8988T (cell line): Measurements from ENCODE around the gene RDH12.

Source experiments
- DNase-seq: peaks from one replicate; pipeline ENCODE4 v3.0.0; 2011

The RDH12 gene

DNA sequence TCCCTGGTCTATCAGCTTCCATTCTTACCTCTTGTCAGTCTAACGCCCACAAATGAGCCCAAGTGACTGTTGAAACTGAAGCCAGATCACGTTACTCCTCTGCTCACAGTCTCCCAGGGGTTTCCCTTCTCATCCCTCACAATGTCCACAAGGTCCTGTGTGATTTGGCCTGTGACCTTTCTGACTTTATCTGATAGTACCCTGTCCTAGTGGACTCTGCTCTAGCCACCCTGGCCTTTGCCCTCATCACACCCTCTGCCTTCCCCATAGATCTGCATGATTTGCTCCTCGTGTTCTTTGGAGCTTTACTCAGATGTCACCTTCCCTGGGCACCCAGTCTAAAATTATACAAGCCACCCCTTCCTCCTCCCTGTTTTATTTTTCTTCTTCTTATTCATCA lies 55.5 kb downstream of the RDH12 start:
- DNase-seq = no peak

DNA sequence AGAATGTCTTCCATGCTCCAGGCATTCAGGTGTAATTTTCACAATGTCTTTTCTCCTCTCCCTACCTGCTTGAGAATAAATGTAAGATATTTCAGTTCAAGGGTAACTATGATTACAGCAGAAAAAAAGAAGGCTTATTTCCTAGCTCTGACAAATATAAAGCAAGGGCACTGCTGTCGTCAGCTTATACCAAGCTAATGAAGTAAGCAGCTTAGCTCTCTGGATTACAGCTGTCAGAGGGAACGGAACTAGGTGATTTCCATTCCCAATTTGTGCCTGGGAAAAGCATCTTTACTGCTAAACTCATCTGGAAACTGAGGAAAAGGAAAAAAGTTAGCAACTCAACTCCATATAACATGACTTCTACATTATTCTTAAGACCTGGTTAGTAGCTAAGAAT lies 58.2 kb downstream of the RDH12 start:
- DNase-seq = no peak

DNA sequence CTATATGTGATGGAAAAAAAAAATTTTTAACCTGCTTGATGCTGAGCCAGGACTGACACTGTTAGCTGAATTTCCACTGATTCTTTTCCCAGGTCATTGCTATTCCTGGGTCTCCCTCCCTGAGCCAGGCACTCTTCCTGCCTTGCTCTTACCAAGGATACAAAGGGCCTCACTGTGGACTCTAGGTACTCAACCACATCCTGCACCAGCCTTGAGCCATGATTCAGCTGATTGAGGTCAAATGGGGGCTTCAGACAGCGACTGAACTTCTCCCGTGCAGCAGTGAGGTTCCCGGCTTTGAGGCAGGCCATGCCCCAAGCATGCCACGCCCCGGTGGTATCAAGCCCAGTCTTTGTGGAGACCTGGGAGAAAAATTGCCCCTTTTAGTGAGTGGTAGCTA lies 60.4 kb downstream of the RDH12 start:
- DNase-seq = no peak

DNA sequence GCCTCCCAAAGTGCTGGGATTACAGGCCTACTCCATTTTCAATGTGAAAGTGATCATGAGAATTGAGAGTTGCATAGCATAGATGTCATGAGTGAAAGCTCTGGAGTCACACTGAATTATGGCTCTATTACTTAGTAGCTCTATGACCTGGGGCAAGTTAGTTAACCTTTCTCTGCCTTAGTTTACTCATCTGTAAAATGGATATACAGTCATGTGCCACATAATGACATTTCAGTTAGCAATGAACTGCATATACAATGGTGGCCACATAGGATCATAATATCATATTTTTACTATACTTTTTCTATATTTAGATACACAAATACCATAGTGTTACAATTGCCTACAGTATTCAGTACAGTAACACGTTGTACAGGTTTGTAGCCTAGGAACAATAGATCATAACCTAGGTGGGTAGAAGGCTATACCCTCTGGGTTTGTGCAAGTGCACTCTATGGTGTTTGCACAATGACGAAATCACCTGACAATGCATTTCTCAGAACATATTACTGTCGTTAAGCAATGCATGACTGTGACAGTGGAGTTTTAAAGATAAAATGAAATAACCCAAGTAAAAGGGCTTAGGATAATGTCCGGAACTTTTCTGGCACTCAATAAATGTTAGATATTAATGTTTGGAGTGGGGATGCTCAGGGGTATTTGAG lies 61.6 kb downstream of the RDH12 start:
- no peak for DNase-seq

DNA sequence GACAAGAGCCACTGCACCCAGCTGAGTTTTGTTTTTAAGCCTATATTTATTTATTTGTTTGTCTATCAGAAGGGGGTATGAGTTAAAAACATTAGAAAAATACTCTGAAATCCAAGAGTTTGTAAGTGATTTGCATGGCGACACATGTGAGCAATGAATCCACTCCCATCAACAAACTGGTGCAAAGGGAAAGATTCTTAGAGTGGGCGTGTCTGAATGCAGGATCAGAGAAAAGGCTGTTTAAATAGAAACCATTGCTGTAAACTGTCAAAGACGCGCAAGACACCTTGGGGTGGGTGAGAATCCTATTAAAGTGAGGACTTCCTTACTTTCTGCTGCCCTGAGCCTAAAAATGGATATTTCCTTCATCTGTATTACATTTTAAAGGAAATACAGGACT lies 62.8 kb downstream of the RDH12 start:
- DNase-seq = no peak

DNA sequence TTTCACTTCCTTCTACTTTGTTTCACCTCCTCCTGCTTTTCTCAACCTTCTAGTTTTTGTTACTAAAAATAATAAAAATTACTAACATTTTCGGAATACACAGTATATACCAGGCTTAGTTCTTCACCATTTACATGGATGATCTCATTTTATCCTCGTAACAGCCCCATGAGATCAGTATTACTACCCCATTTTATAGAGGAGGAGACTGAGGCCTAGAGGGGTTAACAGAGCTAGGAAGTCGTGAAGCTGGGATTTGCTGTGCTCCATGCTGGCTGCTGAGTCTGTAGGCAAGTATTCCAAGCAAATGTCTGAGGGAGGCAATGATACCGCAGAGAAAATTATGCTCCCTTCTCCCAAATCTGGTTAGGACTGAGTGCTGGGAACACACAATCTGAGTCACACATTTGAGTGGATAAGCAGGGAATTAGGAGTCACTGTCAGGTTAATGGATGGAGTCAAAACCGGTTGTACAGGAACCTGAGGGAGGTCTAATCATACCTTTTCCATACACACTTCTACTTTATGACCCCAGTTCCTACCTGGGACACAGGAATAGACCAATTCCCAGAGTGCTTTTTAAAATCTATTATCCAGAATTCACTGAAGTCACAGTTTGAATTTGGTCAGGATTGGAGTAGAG lies 63.6 kb downstream of the RDH12 start:
- DNase-seq = no peak

DNA sequence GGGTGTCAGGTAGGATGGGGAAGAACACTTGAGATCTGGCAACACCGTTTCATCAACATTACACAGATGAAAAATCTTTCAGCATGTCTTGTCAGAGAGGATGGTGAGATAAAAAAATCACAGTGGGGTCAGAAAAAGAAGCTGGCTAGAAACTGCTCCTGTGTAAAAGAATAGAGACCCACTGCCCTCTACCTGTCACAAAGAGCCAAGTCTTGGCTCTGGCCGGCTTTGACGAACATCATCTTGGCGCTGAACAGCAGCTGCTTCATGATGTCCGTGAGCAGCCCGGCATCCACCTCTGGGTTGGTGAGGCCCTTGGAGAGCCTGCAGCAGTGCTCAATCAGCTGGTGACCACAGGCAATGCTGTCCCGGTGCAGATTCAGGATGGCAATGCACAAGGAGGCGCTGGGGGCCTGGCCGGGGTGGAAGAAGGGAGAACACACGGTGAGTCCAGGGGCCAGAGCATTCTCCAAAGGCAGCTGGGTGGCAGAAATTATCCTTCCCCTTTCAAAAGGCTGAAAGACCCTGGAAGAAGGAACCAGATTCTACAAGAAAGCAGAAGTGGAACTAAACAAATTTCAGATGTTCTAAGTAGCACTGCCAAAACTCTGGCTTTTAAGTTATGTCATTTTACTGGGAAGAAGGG lies 64.5 kb downstream of the RDH12 start:
- no peak for DNase-seq

DNA sequence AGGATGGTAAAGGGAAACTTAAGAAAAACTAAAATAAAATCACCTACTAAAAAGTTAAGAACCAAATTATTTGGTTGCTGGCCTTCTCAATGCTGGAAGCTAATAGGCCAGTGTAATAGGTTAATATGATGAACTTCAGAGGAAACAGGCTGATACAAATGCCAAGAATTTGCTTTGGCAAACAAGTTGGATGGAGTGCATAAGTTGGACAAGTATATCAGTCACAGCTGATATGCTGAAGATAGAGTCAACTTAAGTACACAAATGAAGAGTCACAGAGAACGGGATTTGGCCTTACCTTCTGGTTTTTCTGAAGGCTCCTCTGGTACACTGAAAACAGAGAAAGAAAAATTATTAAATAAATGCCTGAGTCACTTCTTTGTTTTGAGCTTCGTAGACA lies 66.5 kb downstream of the RDH12 start:
- no peak for DNase-seq

DNA sequence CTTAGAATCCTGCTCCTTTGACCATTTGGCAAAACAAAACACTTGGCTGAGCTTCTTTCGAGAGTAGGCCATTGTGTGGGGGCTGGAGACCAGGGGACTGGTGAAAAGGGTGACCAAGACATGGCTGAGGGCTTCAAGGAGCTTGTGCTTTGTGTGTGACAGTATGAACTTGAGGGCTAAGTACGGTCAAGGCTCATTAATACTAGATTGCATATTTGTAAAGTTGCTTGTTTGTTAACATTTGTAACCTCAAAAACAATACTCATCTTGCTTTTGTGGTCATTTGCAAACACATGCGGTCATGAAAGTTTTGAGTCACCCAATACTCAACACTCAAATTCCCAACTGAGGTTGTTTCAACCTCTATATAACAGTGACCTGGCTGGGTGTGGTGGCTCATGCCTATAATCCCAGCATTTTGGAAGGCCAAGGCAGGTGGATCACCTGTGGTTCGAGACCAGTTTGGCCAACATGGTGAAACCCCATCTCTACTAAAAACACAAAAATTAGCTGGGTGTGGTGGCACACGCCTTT lies 72.2 kb downstream of the RDH12 start:
- no peak for DNase-seq

DNA sequence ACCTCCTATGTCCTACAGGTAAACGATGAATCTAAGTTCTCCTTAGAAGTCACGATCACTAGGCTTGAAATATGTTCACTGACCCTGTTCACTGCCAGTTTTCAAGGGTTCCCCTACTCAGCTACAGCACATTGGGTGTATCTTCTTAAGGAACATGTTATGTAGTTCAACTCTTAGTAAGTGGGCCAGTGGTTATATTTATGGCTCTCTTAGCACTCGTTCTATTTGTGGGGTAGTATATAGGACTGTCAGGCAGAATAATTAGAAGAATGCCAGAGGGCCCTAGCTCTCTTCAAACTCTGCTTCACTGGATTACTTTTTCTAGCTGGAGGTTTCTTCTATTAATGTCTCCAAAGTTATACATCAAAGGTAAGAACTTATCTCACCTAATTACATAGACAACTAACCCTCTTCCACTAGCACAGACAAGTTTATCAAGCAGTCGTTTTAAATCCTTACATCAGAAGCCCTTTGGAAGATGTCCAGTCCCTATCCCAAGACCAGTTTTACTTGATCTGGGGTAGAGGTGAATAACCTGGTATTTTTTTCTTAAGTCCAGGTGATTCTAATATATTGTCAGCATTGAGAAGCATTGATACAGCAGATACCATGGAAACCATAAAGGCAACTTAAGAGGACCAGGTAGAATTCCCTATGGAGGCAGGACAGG lies 75.1 kb downstream of the RDH12 start:
- no peak for DNase-seq

DNA sequence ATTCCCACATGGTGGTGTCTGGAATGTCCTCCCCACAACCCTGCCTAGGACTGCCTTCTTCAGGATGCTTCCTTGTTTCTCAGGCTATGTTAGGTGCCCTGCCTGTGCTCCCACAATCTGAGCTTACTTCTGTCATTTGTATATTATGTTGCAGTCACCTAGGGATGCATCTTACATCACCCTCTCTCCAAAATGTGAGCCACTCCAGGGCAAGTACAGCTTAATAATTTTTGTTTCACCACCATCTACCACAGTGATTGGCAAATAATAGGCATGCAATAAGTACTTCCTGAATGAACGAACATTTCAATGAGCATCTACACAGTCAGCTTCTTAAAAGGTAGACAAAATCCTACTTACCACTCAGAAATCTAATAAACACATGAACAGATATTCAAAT lies 77.1 kb downstream of the RDH12 start:
- DNase-seq = no peak

DNA sequence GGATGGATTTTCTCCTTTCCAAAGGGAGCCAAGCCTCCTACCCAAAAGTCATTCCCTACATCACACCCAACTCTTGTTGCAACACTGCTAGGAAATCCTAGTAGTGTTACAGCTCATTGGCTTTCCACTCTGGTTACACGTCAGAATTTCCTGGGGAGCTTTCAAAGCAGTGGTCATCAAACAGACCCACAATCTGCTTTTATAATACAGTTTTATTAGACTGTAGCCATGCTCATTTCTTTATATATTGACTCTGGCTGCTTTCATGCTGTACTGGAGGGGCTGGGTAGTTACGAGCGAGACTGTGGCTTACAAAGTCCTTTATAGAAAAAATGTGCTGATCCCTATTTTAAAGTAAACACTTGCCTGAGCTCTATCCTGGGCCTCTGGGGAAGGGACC lies 80.4 kb downstream of the RDH12 start:
- no peak for DNase-seq
